ENCODE results near the gene AMOTL2.

Gene AMOTL2

GRCh38 chr3:134312072-134312872, 62.0 kb downstream of the AMOTL2 start:
- DNase-seq, result peak; percentile 50

- no peak for DNase-seq
Observed at GRCh38 chr3:134311693-134312071, 62.6 kb downstream of the AMOTL2 start.

GRCh38 chr3:134311265-134311664, 63.0 kb downstream of the AMOTL2 start:
- DNase-seq, result no peak

GRCh38 chr3:134309987-134310700, 64.1 kb downstream of the AMOTL2 start:
- no peak for DNase-seq

- DNase-seq, result peak; percentile 71
Observed at GRCh38 chr3:134308350-134308891, 65.8 kb downstream of the AMOTL2 start.

GRCh38 chr3:134307425-134307824, 66.8 kb downstream of the AMOTL2 start:
- no peak for DNase-seq

GRCh38 chr3:134306320-134306719, 67.9 kb downstream of the AMOTL2 start:
- DNase-seq, result no peak

Data from NCI-H146 (cell line).